H9 (cell line): ENCODE data around the gene GNB1L. TPM values are rescaled to one million over a fixed set of nuclear protein-coding genes. Genes with fewer than 3 reads are reported as not detected.
"Not testable (repeated sequence)": the region's sequence is repeated elsewhere in the genome, so short reads cannot be mapped to it uniquely, and the experiment has no call there.

Source experiments
- DNase-seq: peaks from one replicate; pipeline ENCODE4 v3.0.0-alpha.2; 2017
- H2AFZ ChIP-seq: one replicate; pipeline ENCODE4 v1.6.1; 2013; ENCODE audit warnings: mild to moderate bottlenecking, low read length, control low read depth, moderate library complexity
- H2AK5ac ChIP-seq: 2 replicates; pipeline ENCODE4 v1.6.1; 2013; ENCODE audit warnings: low read length, control low read depth, mixed read lengths; ENCODE audit not compliant: insufficient read length
- H2BK120ac ChIP-seq: one replicate; pipeline ENCODE4 v1.6.1; 2013; ENCODE audit warnings: low read depth, mild to moderate bottlenecking, low read length, control low read depth, inconsistent platforms; ENCODE audit not compliant: poor library complexity, severe bottlenecking
- H2BK12ac ChIP-seq: 2 replicates; pipeline ENCODE4 v1.6.1; 2013; ENCODE audit warnings: low read length, control low read depth, mixed read lengths, low read depth; ENCODE audit not compliant: insufficient read length
- H2BK15ac ChIP-seq: 2 replicates; pipeline ENCODE4 v1.6.1; 2013; ENCODE audit warnings: low read depth, low read length, control low read depth
- H2BK20ac ChIP-seq: one replicate; pipeline ENCODE4 v1.6.1; 2013; ENCODE audit warnings: low read depth, mild to moderate bottlenecking, low read length, control low read depth, inconsistent platforms; ENCODE audit not compliant: poor library complexity, severe bottlenecking
- H2BK5ac ChIP-seq: 2 replicates; pipeline ENCODE4 v1.6.1; 2013; ENCODE audit warnings: low read length, control low read depth, mixed read lengths; ENCODE audit not compliant: insufficient read length
- H3K14ac ChIP-seq: 2 replicates; pipeline ENCODE4 v1.6.1; 2013; ENCODE audit warnings: low read length, control low read depth; ENCODE audit not compliant: insufficient read depth
- H3K18ac ChIP-seq: 2 replicates; pipeline ENCODE4 v1.6.1; 2013; ENCODE audit warnings: low read depth, mild to moderate bottlenecking, mixed read lengths, low read length, control low read depth; ENCODE audit not compliant: insufficient read length
- H3K23ac ChIP-seq: 2 replicates; pipeline ENCODE4 v1.6.1; 2013; ENCODE audit warnings: low read length, control low read depth, mixed read lengths, low read depth; ENCODE audit not compliant: insufficient read length
- H3K23me2 ChIP-seq: 2 replicates; pipeline ENCODE4 v1.6.1; 2013; ENCODE audit warnings: low read depth, mild to moderate bottlenecking, mixed read lengths, low read length, control low read depth; ENCODE audit not compliant: insufficient read length, poor library complexity, severe bottlenecking
- H3K27ac ChIP-seq: 2 replicates; pipeline ENCODE4 v1.5.1; 2013; ENCODE audit warnings: low read length, control low read depth, mixed read lengths, low read depth; ENCODE audit not compliant: insufficient read length
- H3K27me3 ChIP-seq: 2 replicates; pipeline ENCODE4 v1.6.1; 2013; ENCODE audit warnings: low read length, control low read depth, inconsistent platforms; ENCODE audit not compliant: insufficient read depth
- H3K4ac ChIP-seq: 2 replicates; pipeline ENCODE4 v1.6.1; 2013; ENCODE audit warnings: low read depth, mild to moderate bottlenecking, control low read depth, inconsistent platforms, low read length, moderate library complexity
- H3K4me1 ChIP-seq: 2 replicates; pipeline ENCODE4 v1.6.1; 2013; ENCODE audit warnings: low read length, control low read depth, inconsistent platforms; ENCODE audit not compliant: insufficient read depth
- H3K4me2 ChIP-seq: 2 replicates; pipeline ENCODE4 v1.6.1; 2013; ENCODE audit warnings: low read length, control low read depth, mixed read lengths; ENCODE audit not compliant: insufficient read length, insufficient read depth
- H3K56ac ChIP-seq: 2 replicates; pipeline ENCODE4 v1.6.1; 2013; ENCODE audit warnings: low read depth, mild to moderate bottlenecking, mixed read lengths, low read length, control low read depth; ENCODE audit not compliant: insufficient read length
- H3K79me1 ChIP-seq: 2 replicates; pipeline ENCODE4 v1.6.1; 2013; ENCODE audit warnings: low read depth, mild to moderate bottlenecking, moderate library complexity, low read length, control low read depth, inconsistent platforms; ENCODE audit not compliant: insufficient read depth, poor library complexity, severe bottlenecking
- H3K79me2 ChIP-seq: 2 replicates; pipeline ENCODE4 v1.6.1; 2013; ENCODE audit warnings: low read length, control low read depth, inconsistent platforms; ENCODE audit not compliant: insufficient read depth
- H3K9ac ChIP-seq: 2 replicates; pipeline ENCODE4 v1.6.1; 2013; ENCODE audit warnings: low read length, control low read depth, mixed read lengths; ENCODE audit not compliant: insufficient read length; ENCODE audit errors: extremely low read depth
- H3K9me3 ChIP-seq: one replicate; pipeline ENCODE4 v1.6.1; 2013; ENCODE audit warnings: low read depth, low read length, inconsistent platforms; ENCODE audit not compliant: control insufficient read depth
- H3T11ph ChIP-seq: one replicate; pipeline ENCODE4 v1.6.1; 2013; ENCODE audit warnings: mild to moderate bottlenecking, low read length, control low read depth, inconsistent platforms
- H4K20me1 ChIP-seq: one replicate; pipeline ENCODE4 v1.6.1; 2013; ENCODE audit not compliant: control insufficient read depth, insufficient read length, insufficient read depth
- H4K5ac ChIP-seq: 2 replicates; pipeline ENCODE4 v1.6.1; 2013; ENCODE audit warnings: low read depth, mild to moderate bottlenecking, mixed read lengths, low read length, control low read depth; ENCODE audit not compliant: insufficient read length
- H4K8ac ChIP-seq: replicated peaks from 2 replicates; pipeline ENCODE4 v1.6.1; 2013; ENCODE audit warnings: low read length, control low read depth, mixed read lengths, low read depth; ENCODE audit not compliant: insufficient read length
- H4K91ac ChIP-seq: 2 replicates; pipeline ENCODE4 v1.6.1; 2013; ENCODE audit warnings: low read depth, mild to moderate bottlenecking, moderate library complexity, mixed read lengths, low read length, control low read depth; ENCODE audit not compliant: insufficient read length
- H3K27ac Mint-ChIP-seq, 3 experiments: 2 replicates in 2 of 3; 3 replicates in 1 of 3; pipeline ENCODE4 v1.8.0; 2020 to 2021; ENCODE audit warnings: mixed read lengths in 3 of 3, mild to moderate bottlenecking in 1 of 3, moderate library complexity in 1 of 3
- H3K27me3 Mint-ChIP-seq: 2 replicates; pipeline ENCODE4 v1.8.0; 2021; ENCODE audit warnings: low read depth, mild to moderate bottlenecking, moderate library complexity, mixed read lengths
- H3K36me3 Mint-ChIP-seq, 3 experiments: 2 replicates in 2 of 3; 3 replicates in 1 of 3; pipeline ENCODE4 v1.8.0; 2020 to 2021; ENCODE audit warnings: low read depth in 3 of 3, mixed read lengths in 3 of 3; ENCODE audit not compliant: insufficient read depth in 1 of 3
- H3K4me1 Mint-ChIP-seq, 2 experiments: 2 replicates each; pipeline ENCODE4 v1.8.0; 2020; ENCODE audit warnings: mixed read lengths in 2 of 2
- H3K4me3 Mint-ChIP-seq, 2 experiments: 2 replicates in 1 of 2; 3 replicates in 1 of 2; pipeline ENCODE4 v1.8.0; 2020 to 2021; ENCODE audit warnings: mild to moderate bottlenecking in 2 of 2, mixed read lengths in 2 of 2, moderate library complexity in 1 of 2
- H3K9me3 Mint-ChIP-seq, 2 experiments: 2 replicates in 1 of 2; 3 replicates in 1 of 2; pipeline ENCODE4 v1.8.0; 2020; ENCODE audit warnings: mild to moderate bottlenecking in 2 of 2, mixed read lengths in 2 of 2, moderate library complexity in 1 of 2
- CTCF ChIP-seq: fragments of 200-600 bp; sonication (generic); conservative IDR thresholded peaks from 3 replicates; pipeline ENCODE4 v1.8.0; 2021; ENCODE audit warnings: antibody characterized with exemption, mild to moderate bottlenecking
- WGBS: extraction: QIAGEN DNeasy Blood & Tissue Kit; methylation state at CpG from one replicate; pipeline ENCODE4 v1.1.7; 2013; ENCODE audit warnings: missing lambda C conversion rate, low lambda C conversion rate, mixed read lengths; ENCODE audit not compliant: insufficient read length; ENCODE audit errors: extremely low coverage; 5-methylcytosine and 5-hydroxymethylcytosine counted together
- total RNA-seq: library from RNA; stranded (reverse); gene quantifications from 2 replicates; pipeline ENCODE4 v1.2.1, GENCODE V29; 2021

The GNB1L gene
- total RNA-seq, 1 experiment from 2014 or later: 22.4 TPM

- H4K20me1 ChIP-seq: no peaks in the 10 kb centered on the region
- no peaks in the 10 kb centered on the region for H3K23me2 ChIP-seq
- no peak overlapping the region for H3K9ac ChIP-seq
- H2BK120ac ChIP-seq: no peak overlapping the region
- H3K18ac ChIP-seq: no peak overlapping the region
- H3K14ac ChIP-seq: peak overlapping the region; percentile 10; the same call in 1 of the 2 replicates
- no peak overlapping the region for H3K4ac ChIP-seq
- H2BK15ac ChIP-seq: no peak overlapping the region
- no peak overlapping the region for H2BK12ac ChIP-seq
- no peak for DNase-seq
- H3K27ac Mint-ChIP-seq: peak overlapping the region in 1 of 3 experiments; percentile 42; a peak in 1 of 7 replicates
- no peaks in the 10 kb centered on the region for H3K79me1 ChIP-seq
- no peak overlapping the region for H3K23ac ChIP-seq
- H4K91ac ChIP-seq: no peak overlapping the region
- H3K56ac ChIP-seq: no peak overlapping the region
- H3K27ac ChIP-seq: no peak overlapping the region
- no peak overlapping the region for H2BK20ac ChIP-seq
- WGBS: no CpG with 5 or more reads among the region's 10 CpGs
- peaks cover 46% of the 10 kb centered on the region for H3K27me3 Mint-ChIP-seq
- H3K9me3 Mint-ChIP-seq: no peaks in the 10 kb centered on the region
- no peak for TF ChIP-seq CTCF
- no peaks in the 10 kb centered on the region for H3K36me3 Mint-ChIP-seq
- H4K8ac ChIP-seq: no peak overlapping the region
- no peaks in the 10 kb centered on the region for H3K4me1 ChIP-seq
- no peak overlapping the region for H3K4me3 Mint-ChIP-seq
- H3K79me2 ChIP-seq: no peaks in the 10 kb centered on the region
- H3K9me3 ChIP-seq: no peaks in the 10 kb centered on the region
- no peak overlapping the region for H2BK5ac ChIP-seq
- no peak overlapping the region for H2AK5ac ChIP-seq
- no peak overlapping the region for H2AFZ ChIP-seq
- no peak overlapping the region for H4K5ac ChIP-seq
- H3T11ph ChIP-seq: no peak overlapping the region
- no peaks in the 10 kb centered on the region for H3K27me3 ChIP-seq
- H3K4me1 Mint-ChIP-seq: peaks cover 8 to 13% of the 10 kb centered on the region in 2 experiments; a peak in 3 of 4 replicates
- H3K4me2 ChIP-seq: no peak overlapping the region
Observed at GRCh38 chr22:19779011-19779421, 75.7 kb downstream of the GNB1L start.

DNA sequence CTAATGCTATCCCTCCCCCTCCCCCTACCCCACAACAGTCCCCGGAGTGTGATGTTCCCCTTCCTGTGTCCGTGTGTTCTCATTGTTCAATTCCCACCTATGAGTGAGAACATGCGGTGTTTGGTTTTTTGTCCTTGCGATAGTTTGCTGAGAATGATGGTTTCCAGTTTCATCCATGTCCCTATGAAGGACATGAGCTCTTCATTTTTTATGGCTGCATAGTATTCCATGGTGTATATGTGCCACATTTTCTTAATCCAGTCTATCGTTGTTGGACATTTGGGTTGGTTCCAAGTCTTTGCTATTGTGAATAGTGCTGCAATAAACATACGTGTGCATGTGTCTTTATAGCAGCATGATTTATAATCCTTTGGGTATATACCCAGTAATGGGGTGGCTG is 77.5 kb downstream of the GNB1L start:
- H3K4me3 Mint-ChIP-seq, H3K56ac ChIP-seq, H3K14ac ChIP-seq: not testable (repeated sequence)

More for the DNA sequence above, 77.5 kb downstream of the GNB1L start:
- not testable (repeated sequence) for H3K79me1 ChIP-seq, H4K8ac ChIP-seq, H4K91ac ChIP-seq, H3K4ac ChIP-seq, DNase-seq, H3K23ac ChIP-seq, H2AK5ac ChIP-seq, H3T11ph ChIP-seq, H3K4me1 ChIP-seq, H2BK5ac ChIP-seq, H2BK15ac ChIP-seq, H3K27ac Mint-ChIP-seq, H3K18ac ChIP-seq, H3K9ac ChIP-seq, H3K27me3 ChIP-seq, H3K36me3 Mint-ChIP-seq, H3K4me2 ChIP-seq, H3K23me2 ChIP-seq, H3K79me2 ChIP-seq, H3K9me3 ChIP-seq, H3K4me1 Mint-ChIP-seq, H2AFZ ChIP-seq, H2BK120ac ChIP-seq, H4K5ac ChIP-seq, H2BK20ac ChIP-seq, H3K9me3 Mint-ChIP-seq, H3K27ac ChIP-seq, H2BK12ac ChIP-seq, H4K20me1 ChIP-seq
- WGBS: no CpG with 5 or more reads among the region's 6 CpGs
- peaks cover 55% of the 10 kb centered on the region for H3K27me3 Mint-ChIP-seq
